DMS53 treated with DMSO at 0.1 percent for 48 hours (cell line): ENCODE measurements around the gene UTP4.
A peak's percentile ranks its signal among the peaks of the same experiment; 100 is the strongest.
"Not testable (repeated sequence)": the region's sequence is repeated elsewhere in the genome, so short reads cannot be mapped to it uniquely, and the experiment has no call there.

ENCODE experiments used
- DNase-seq: peaks from one replicate; lab custom pipeline; 2025; ENCODE audit not compliant: unreplicated experiment; lab: John Stamatoyannopoulos, UW

The UTP4 gene

GRCh38 chr16:69127966-69128510, 4.4 kb upstream of the UTP4 start:
- no peak for DNase-seq

- no peak for DNase-seq
Observed at GRCh38 chr16:69130461-69130860, 2.0 kb upstream of the UTP4 start.

- DNase-seq: no peak
Observed at GRCh38 chr16:69131167-69131838, 1.1 kb upstream of the UTP4 start.

GRCh38 chr16:69131839-69132423, 518 bp upstream of the UTP4 start:
- DNase-seq: no peak

- no peak for DNase-seq
Observed at GRCh38 chr16:69133373-69133954, 1.0 kb downstream of the UTP4 start.

GRCh38 chr16:69138608-69139007, 6.2 kb downstream of the UTP4 start:
- no peak for DNase-seq

- not testable (repeated sequence) for DNase-seq
Observed at GRCh38 chr16:69139464-69139863, 7.0 kb downstream of the UTP4 start.

- DNase-seq: no peak
Observed at GRCh38 chr16:69141014-69141413, 8.6 kb downstream of the UTP4 start.

- no peak for DNase-seq
Observed at GRCh38 chr16:69141936-69142335, 9.5 kb downstream of the UTP4 start.

- DNase-seq: no peak
Observed at GRCh38 chr16:69143116-69143515, 10.7 kb downstream of the UTP4 start.

- no peak for DNase-seq
Observed at GRCh38 chr16:69145658-69146057, 13.2 kb downstream of the UTP4 start.

GRCh38 chr16:69149621-69150020, 17.2 kb downstream of the UTP4 start:
- not testable (repeated sequence) for DNase-seq

- DNase-seq: peak; percentile 37
Observed at GRCh38 chr16:69150146-69150865, 17.9 kb downstream of the UTP4 start.

- no peak for DNase-seq
Observed at GRCh38 chr16:69157196-69157595, 24.7 kb downstream of the UTP4 start.

GRCh38 chr16:69160192-69160591, 27.7 kb downstream of the UTP4 start:
- DNase-seq: no peak

- no peak for DNase-seq
Observed at GRCh38 chr16:69165584-69165983, 33.1 kb downstream of the UTP4 start.

- no peak for DNase-seq
Observed at GRCh38 chr16:69166221-69166833, 33.9 kb downstream of the UTP4 start.

- no peak for DNase-seq
Observed at GRCh38 chr16:69166946-69167930, 34.8 kb downstream of the UTP4 start.

GRCh38 chr16:69169051-69169450, 36.6 kb downstream of the UTP4 start:
- no peak for DNase-seq
